Measurements from ENCODE around the gene PIGB.
"Not testable (repeated sequence)": the region's sequence is repeated elsewhere in the genome, so short reads cannot be mapped to it uniquely, and the experiment has no call there.

The PIGB gene

GRCh38 chr15:55318588-55319494 is at the start of gene PIGB, which contains the start of gene PIGBOS1:
TSS of gene PIGB (plus strand) at chr15:55319222. CDS start at chr15:55319251, 29 bp downstream.
TSS of gene PIGBOS1 (minus strand) at chr15:55319123. CDS start at chr15:55317792, 1,331 bp downstream.
- peak; percentile 88 for DNase-seq

DNA sequence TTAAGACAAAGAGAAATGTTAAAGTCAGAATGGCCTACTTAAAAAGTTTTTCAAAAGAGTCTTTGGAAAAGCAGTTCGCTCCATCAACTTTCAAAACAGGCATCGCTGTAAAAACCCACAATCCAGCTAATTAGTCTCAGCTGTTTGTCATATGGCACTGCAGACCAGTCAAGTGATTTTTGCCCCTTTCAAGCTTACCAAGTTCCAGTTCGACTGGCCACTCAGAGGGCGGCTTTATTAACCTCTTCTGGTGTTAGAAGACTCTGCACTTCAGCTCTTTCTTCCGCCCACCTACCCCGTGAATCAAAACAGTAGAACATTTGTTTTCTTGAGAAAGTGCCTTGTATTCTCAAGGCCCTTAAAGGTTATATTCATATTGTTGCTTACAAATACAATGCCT is 48.7 kb upstream of the PIGB start:
- no peak for DNase-seq

DNA sequence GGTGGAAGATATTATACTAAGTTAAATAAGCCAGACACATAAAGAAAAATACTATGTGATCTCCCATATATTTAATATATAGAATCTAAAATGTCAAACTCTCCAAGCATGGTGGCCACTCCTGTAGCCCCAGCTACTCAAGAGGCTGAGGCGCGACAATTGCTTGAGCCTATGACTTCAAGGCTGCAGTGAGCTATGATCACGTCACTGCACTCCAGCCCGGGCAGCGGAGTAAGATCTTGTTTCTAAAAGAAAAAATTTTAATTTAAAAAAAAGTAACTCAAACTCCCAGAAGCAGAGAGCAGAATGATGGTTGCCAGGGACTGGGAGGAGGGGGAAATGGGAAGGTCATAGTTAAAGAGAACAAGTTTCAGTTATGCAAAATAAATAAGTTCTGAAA is 42.7 kb upstream of the PIGB start:
- no peak for DNase-seq

DNA sequence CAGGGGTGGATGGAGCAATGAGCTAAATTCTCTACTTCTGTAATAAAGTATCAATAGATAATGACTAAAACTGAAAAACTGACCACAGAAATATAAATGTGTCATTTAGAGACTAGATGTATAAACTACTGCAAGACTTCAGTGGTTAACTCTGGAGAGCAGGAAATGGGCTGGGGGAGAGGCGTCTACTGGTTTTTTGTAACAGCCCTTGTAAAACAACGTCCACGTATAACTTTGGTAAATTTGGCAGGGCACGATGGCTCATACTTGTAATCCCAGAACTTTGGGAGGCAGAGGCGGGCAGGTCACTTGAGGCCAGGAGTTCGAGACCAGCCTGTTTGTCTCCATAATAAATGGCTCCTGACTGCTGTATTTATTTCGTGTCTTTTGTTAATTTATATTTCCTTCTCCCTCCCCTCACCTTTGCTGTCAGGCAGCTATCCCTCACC is 41.9 kb upstream of the PIGB start:
- peak; percentile 28 for DNase-seq

GRCh38 chr15:55277715-55278114 is 41.3 kb upstream of the PIGB start:
- no peak for DNase-seq

DNA sequence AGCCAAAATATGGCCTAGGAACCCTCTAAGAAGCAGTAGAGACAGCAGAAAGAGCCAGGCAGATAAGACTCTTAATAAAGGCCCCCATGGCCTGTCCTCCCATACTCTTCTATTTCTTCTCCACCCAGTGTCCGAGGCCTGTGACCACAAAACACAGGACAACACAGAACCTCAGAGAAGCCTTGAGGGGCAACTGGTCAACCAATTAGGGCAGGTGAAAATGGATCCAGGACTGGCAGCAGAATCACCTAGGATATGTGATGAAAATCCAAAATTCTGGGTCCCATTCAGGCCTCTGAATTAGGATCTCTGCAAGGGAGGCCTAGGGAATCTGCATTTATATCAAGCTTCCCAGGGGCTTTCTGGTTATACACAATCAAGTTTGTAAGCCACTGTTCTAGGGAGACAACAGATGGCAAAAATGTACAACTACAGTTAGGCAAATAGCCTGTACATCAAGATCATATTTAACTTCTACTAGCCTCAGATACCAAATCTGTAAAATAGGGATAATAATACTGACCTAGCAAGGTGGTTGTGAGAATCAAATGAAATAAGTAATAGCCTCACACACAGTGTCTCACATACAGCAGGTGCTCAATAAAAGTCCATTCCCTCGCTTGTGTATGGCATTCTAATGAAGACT is 39.8 kb upstream of the PIGB start:
- no peak for DNase-seq

DNA sequence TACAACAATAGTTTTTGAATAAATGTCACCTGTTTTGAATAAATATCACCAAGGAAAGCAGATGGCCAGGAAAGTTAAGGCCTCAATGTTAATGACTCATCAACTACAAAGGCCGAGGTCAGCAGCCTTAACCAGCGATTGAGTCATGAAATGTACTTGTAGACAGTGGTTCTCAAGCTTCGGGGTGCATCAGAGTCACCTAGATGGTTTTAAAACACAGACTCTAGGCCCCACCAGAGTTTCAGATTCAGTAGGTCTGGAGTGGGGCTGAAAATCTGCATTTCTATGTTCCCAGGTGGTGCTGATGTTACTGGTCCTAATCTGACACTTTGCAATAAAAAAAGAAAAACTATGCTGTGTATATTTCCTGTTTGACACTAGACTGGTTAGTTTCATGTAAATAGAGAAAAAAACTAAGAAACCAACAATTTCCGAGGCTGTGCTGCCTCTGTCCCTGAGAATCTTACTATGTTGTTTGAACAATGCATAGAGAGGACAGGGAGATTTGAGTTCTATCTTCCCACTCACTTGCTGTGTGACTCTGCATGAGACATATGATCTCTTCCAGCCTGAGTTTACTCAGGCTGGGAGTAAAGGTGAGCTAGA is 39.2 kb upstream of the PIGB start:
- DNase-seq: peak; percentile 83

GRCh38 chr15:55280589-55280988 is 38.4 kb upstream of the PIGB start:
- DNase-seq: not testable (repeated sequence)

DNA sequence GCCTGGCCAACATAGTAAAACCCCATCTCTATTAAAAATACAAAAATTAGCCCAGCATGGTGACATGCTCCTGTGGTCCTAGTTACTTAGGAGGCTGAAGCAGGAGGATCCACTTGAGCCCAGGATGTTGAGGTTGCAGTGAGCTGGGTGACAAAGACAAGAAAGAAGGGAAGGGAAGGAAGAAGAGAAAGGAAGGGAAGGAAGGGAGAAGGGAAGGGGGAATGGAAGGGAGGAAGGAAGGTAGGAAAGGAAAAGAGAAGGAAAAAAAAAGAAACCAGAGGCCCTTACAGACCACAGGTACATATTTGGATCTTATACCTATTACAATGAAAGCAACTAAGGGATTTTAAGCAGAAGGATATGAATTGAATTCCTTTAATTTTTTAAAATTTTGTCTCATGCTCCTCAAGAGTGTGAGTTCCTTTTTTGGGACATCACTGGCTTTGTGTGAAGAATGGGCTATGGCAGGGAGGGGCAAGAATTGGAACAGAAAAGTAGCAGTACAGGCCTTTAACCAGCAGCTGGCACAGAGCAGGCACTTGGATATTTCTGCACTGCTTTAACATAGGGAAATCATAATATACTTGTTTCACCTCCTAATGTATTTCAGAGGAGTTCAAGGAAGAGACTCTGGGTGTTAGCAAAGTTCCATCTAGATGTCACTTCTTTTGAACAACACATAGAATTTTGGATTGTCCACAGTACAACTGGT is 37.3 kb upstream of the PIGB start:
- DNase-seq: no peak

GRCh38 chr15:55282284-55282833 is 36.7 kb upstream of the PIGB start:
- peak; percentile 67 for DNase-seq

DNA sequence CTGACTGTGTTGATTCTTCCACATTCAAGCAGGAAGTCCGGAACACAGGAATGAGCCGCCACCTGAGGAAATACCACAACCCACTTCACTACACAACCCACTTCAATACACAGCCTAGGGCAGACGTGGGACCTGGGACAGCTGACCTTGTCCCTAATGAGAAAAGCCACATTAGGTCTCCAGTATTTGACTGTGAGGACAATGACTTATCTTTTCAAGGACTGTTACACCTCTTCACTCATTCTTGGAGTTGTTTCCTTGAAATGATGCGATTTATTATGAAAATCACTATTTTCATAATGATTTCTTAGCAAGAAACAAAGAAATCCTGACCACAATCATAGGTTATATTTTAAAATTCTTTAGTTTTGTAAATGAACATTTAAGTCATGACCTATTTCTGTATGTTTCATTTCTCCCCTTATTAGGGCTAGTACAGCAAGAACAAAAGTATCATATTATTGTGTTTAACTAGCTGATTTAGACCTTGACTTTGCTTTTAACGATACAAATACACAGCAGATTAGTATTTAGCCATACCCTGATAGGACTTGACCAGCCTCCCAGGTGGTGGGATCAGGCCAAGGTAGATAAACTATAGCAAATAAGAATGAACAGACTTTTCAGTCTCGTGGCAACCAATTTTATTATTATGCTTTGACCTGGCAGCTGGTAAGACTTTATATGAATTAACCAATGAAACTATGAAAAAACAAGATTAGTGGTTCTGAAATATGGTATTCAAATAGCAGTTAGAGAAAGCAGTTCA is 35.5 kb upstream of the PIGB start:
- DNase-seq: no peak

DNA sequence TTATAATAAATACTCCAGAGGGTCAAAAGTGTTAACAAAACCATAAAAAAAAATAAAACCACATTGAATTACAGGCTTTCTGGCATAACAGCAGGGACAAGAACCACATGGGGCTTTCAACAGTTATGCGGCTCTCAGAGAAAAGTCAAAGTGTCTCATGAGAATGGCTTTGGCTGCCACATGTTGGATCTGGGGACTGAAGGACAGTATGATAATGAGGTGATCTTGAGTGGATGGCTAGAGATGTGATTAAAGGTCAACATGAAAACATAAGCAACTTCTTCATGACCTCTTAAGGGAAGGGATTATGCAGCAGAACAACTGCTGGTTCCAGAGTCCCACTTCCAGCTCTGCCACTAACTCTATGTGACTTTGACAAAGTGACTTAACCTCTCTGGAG is 34.6 kb upstream of the PIGB start:
- DNase-seq: no peak

DNA sequence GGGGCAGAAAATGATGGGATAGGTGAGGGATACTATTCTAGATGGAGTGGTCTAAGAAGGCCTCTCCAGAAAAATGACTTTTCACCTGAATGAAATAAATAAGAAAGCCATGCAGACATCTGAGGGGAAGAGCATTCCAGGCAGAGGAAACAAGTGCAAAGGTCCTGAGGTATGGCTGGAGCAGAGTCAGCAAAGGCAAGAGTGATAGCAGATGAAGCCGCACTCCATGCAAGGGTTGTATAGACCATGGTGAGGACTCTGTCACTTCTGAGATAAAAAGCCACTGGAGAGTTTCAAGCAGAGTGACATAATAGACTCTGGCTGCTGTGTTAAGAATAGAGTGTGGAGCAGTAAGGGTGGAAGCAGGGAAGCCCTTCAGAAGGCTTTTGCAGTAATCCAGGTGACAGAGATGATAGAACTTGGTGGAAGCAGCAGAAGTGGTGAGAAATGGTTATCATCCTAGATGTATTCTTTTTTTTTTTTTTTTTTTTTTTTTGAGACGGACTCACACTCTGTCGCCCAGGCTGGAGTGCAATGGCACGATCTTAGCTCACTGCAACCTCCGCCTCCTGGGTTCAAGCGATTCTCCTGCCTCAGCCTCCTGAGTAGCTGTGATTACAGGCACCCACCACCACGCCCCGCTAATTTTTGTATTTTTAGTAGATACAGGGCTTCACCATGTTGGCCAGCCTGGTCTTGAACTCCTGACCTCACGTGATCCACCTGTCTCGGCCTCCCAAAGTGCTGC is 32.4 kb upstream of the PIGB start:
- not testable (repeated sequence) for DNase-seq

GRCh38 chr15:55288006-55288717 is 30.9 kb upstream of the PIGB start:
- no peak for DNase-seq

- peak; percentile 25 for DNase-seq
These were observed 29.8 kb upstream of the PIGB start for GRCh38 chr15:55289011-55289745.

DNA sequence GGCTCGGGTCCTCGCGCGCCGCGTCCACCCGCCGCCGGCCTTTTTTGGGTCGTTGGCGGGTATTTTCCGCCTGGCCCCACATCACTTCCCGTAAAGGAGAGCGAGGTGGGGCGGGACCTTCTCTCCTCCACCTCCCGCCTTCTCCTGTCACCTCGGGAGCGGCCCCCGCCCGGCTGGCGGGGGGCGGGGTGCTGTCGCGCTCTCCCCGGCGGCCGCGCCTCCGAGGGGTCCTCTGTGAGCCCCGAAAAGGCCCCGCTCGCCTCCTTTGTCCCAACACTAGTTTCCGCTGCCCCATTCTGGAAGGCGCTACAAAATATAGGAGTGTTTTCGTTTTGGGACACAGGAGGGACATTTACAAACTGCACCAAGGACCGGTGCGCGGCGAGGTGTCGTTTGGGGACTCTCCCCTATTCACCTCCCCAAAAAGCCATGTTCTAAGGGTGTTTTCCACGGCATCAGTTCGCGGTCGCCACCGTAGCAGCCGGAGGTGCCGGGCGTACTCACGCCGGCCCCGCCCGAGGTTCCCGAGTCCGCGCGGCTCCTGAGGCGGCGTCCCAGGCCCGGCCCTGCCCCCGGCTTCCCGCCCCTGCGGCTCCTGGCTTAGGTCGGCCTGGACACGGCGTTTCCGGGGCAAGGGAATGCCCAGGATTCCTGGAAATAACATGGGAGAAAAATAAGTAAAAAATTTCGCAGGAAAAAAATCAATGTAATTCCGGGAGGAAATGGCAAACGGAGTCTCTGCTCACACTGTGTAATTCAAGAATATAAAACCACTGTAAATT is 29.1 kb upstream of the PIGB start, which contains the start of gene RAB27A:
Gene RAB27A, minus strand, starts transcription at position 68 of the 782 bp plus-strand sequence. CDS start 54,879 bp downstream, outside the sequence.
- peak; percentile 63 for DNase-seq

DNA sequence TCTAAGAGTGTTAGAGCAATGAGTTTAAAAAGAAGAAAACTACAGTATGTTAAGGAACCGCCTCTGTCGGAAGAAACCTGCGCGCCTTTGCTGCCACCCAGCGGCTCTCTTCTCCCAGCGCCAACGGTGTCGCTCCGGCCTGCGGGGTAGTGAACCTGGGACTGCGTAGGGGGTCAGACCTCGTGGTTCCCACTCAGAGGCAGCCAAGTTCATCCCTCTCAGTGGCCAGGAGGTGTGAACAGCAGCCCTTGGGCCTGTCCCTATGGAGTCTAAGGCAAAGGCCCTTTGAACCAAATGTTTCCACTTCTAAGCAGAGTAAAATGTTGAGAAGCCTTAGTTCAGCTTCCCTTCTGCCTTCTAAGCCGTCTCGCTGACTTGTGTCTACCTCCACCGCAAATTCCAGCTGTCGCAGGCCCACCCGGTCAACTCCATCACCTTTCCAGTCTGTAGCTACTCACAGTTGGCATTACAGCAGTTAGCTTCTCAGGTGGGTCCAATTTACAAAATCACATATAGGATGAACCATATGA is 28.4 kb upstream of the PIGB start:
- DNase-seq: peak; percentile 79

DNA sequence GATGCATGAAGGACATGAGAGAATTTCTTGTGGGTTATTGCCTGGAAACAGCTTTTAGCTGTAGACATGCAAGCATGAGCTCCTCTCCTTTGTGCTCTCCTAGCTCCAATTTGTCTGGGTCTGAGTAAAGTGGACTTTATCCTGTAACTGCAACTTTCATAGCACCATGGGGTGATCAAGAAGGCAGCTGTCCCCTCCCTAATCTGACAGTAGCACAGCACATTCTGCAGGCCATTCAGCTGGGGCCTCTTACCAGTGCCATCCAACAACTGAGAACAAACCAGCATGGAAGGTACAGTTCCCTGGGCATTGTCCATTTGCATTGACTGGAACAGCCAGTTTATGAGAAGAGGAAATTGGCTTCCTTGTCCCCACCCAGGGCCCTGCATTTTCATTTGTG is 21.7 kb upstream of the PIGB start:
- no peak for DNase-seq

Measured in fibroblast of upper back skin (primary cell).